GM19467 (cell line): ENCODE measurements around the gene BROX.
"Not testable (repeated sequence)": the region's sequence is repeated elsewhere in the genome, so short reads cannot be mapped to it uniquely, and the experiment has no call there.

Source experiments
- ATAC-seq: cut with Tn5 transposase; IDR thresholded peaks from one replicate; pipeline ENCODE4 v1.9.1; 2021; ENCODE audit warnings: mild to moderate bottlenecking, moderate library complexity; ENCODE audit not compliant: unreplicated experiment

The BROX gene

GRCh38 chr1:222712253-222713090 is at the start of gene BROX, which contains the start of gene AIDA:
TSS of gene BROX (plus strand) at chr1:222712564. CDS start at chr1:222715700, 3,136 bp downstream.
TSS of gene AIDA (minus strand) at chr1:222712491. CDS start at chr1:222712317, 174 bp downstream.
- peak; percentile 72 for ATAC-seq

GRCh38 chr1:222663431-222663934 is 48.9 kb upstream of the BROX start:
- no peak for ATAC-seq

- ATAC-seq, result no peak
Observed at GRCh38 chr1:222665964-222666363, 46.4 kb upstream of the BROX start.

- not testable (repeated sequence) for ATAC-seq
Observed at GRCh38 chr1:222668184-222668583, 44.2 kb upstream of the BROX start.

GRCh38 chr1:222669107-222669506 is 43.3 kb upstream of the BROX start:
- ATAC-seq, result not testable (repeated sequence)

- ATAC-seq, result no peak
Observed at GRCh38 chr1:222670110-222670509, 42.3 kb upstream of the BROX start.

GRCh38 chr1:222680080-222680479 is 32.3 kb upstream of the BROX start:
- ATAC-seq, result no peak

- no peak for ATAC-seq
Observed at GRCh38 chr1:222691016-222691415, 21.3 kb upstream of the BROX start.

GRCh38 chr1:222694927-222695326 is 17.4 kb upstream of the BROX start:
- no peak for ATAC-seq

GRCh38 chr1:222696741-222697140 is 15.6 kb upstream of the BROX start:
- no peak for ATAC-seq

- no peak for ATAC-seq
Observed at GRCh38 chr1:222697203-222697602, 15.2 kb upstream of the BROX start.

GRCh38 chr1:222697826-222698225 is 14.5 kb upstream of the BROX start:
- no peak for ATAC-seq

- ATAC-seq, result no peak
Observed at GRCh38 chr1:222702210-222702609, 10.2 kb upstream of the BROX start.

GRCh38 chr1:222704260-222704659 is 8.1 kb upstream of the BROX start:
- ATAC-seq, result no peak

- ATAC-seq, result no peak
Observed at GRCh38 chr1:222706815-222707214, 5.5 kb upstream of the BROX start.

GRCh38 chr1:222709700-222710153 is 2.6 kb upstream of the BROX start:
- ATAC-seq, result no peak

- ATAC-seq, result peak; percentile 33
Observed at GRCh38 chr1:222711319-222712252, 778 bp upstream of the BROX start.

- ATAC-seq, result peak; percentile 56
Observed at GRCh38 chr1:222713091-222713961, 962 bp downstream of the BROX start.

- no peak for ATAC-seq
Observed at GRCh38 chr1:222716393-222716792, 4.0 kb downstream of the BROX start.

- ATAC-seq, result no peak
Observed at GRCh38 chr1:222728746-222729145, 16.4 kb downstream of the BROX start.
